H1 (cell line): ENCODE measurements around the gene TCF4. TPM values are rescaled to one million over a fixed set of nuclear protein-coding genes. Genes with fewer than 3 reads are reported as not detected.

ENCODE experiments used
- CTCF ChIA-PET: fragments of 300-600 bp; sonication (Branson Sonifier 250); formaldehyde crosslinking; loops from one replicate; lab custom pipeline; 2021; ENCODE audit not compliant: partially characterized antibody; lab: Charles Lee
- POLR2A ChIA-PET: fragments of 300-600 bp; sonication (Branson Sonifier 250); formaldehyde crosslinking; loops from one replicate; lab custom pipeline; 2021; ENCODE audit warnings: inconsistent platforms; ENCODE audit not compliant: partially characterized antibody; lab: Charles Lee
- DNase-seq, 2 experiments: peaks; one replicate each; pipeline versions ENCODE4 v3.0.0 to v3.0.0-alpha.2; 2010 to 2022; ENCODE audit warnings: low spot score in 2 of 2, low read depth in 1 of 2, mixed read lengths in 1 of 2
- FAIRE-seq: peaks from 2 replicates; lab custom pipeline; 2011; peaks lifted over from hg19 to GRCh38; lab: Jason Lieb, UNC
- H2AFZ ChIP-seq: 2 replicates; pipeline ENCODE4 v1.8.1; 2012; ENCODE audit warnings: low read length, inconsistent platforms
- H2AK5ac ChIP-seq: 2 replicates; pipeline ENCODE4 v1.6.1; 2013; ENCODE audit warnings: low read depth, low read length
- H2BK120ac ChIP-seq: replicated peaks from 2 replicates; pipeline ENCODE3; 2013; ENCODE audit warnings: low read depth, low read length, inconsistent platforms
- H2BK12ac ChIP-seq: 2 replicates; pipeline ENCODE4 v1.6.1; 2013; ENCODE audit warnings: low read depth, low read length
- H2BK15ac ChIP-seq: 2 replicates; pipeline ENCODE4 v1.6.1; 2013; ENCODE audit warnings: low read length
- H2BK20ac ChIP-seq: 2 replicates; pipeline ENCODE4 v1.6.1; 2013; ENCODE audit warnings: low read length
- H2BK5ac ChIP-seq: 2 replicates; pipeline ENCODE4 v1.6.1; 2013; ENCODE audit warnings: low read depth, low read length
- H3K14ac ChIP-seq: 2 replicates; pipeline ENCODE4 v1.6.1; 2013; ENCODE audit warnings: inconsistent platforms; ENCODE audit not compliant: insufficient read length
- H3K18ac ChIP-seq: 2 replicates; pipeline ENCODE4 v1.6.1; 2013; ENCODE audit warnings: low read length; ENCODE audit errors: extremely low read depth
- H3K23ac ChIP-seq: 2 replicates; pipeline ENCODE4 v1.6.1; 2013; ENCODE audit warnings: inconsistent platforms; ENCODE audit not compliant: insufficient read length
- H3K23me2 ChIP-seq: 2 replicates; pipeline ENCODE4 v1.6.1; 2013; ENCODE audit warnings: low read depth, low read length
- H3K27ac ChIP-seq: 2 replicates; pipeline ENCODE4 v1.6.1; 2011; ENCODE audit warnings: low read depth, low read length, inconsistent platforms
- H3K27me3 ChIP-seq, 4 experiments: replicated peaks in 1 of 4; 1 replicate in 1 of 4; 2 replicates in 3 of 4; pipeline versions ENCODE4 v1.6.1 to v1.8.1; 2011 to 2013; ENCODE audit warnings: low read length in 3 of 4, mild to moderate bottlenecking in 3 of 4, inconsistent platforms in 2 of 4, mixed read lengths in 2 of 4, moderate library complexity in 1 of 4; ENCODE audit not compliant: control insufficient read depth in 3 of 4, insufficient read depth in 3 of 4; ENCODE audit errors: extremely low read depth in 1 of 4
- H3K36me3 ChIP-seq, 4 experiments: 2 replicates each; pipeline versions ENCODE4 v1.6.1 to v1.8.1; 2011 to 2013; ENCODE audit warnings: mild to moderate bottlenecking in 4 of 4, low read length in 3 of 4, moderate library complexity in 2 of 4, control low read depth in 1 of 4, inconsistent platforms in 1 of 4; ENCODE audit not compliant: insufficient read depth in 4 of 4, control insufficient read depth in 2 of 4
- H3K4ac ChIP-seq: replicated peaks from 2 replicates; pipeline ENCODE3; 2013; ENCODE audit warnings: low read length, low read depth, mixed read lengths, inconsistent platforms; ENCODE audit not compliant: insufficient read length
- H3K4me1 ChIP-seq, 4 experiments: replicated peaks in 1 of 4; 1 replicate in 1 of 4; 2 replicates in 3 of 4; pipeline versions ENCODE4 v1.6.1 to v1.8.1; 2011 to 2013; ENCODE audit warnings: low read length in 3 of 4, inconsistent platforms in 2 of 4, mixed read lengths in 1 of 4; ENCODE audit not compliant: insufficient read depth in 4 of 4, control insufficient read depth in 3 of 4
- H3K4me2 ChIP-seq, 2 experiments: 2 replicates each; pipeline versions ENCODE4 v1.6.1 to v1.8.1; 2011 to 2013; ENCODE audit warnings: low read depth in 2 of 2, low read length in 2 of 2, control low read depth in 1 of 2, inconsistent platforms in 1 of 2, mild to moderate bottlenecking in 1 of 2; ENCODE audit not compliant: insufficient read depth in 1 of 2
- H3K4me3 ChIP-seq, 4 experiments: fragments of 200-600, 300-600 bp in 1 of 4; sonication (generic), shearing (Covaris generic), sonication (Bioruptor Twin) in 1 of 4; 2 replicates each; pipeline versions ENCODE4 v1.5.1 to v1.8.1; 2011 to 2016; ENCODE audit warnings: low read length in 4 of 4, low read depth in 3 of 4, control low read depth in 2 of 4, inconsistent platforms in 2 of 4, mild to moderate bottlenecking in 2 of 4, mixed read lengths in 1 of 4, moderate library complexity in 1 of 4; ENCODE audit not compliant: insufficient read depth in 2 of 4; ENCODE audit errors: extremely low read depth in 1 of 4
- H3K56ac ChIP-seq: replicated peaks from 2 replicates; pipeline ENCODE3; 2013; ENCODE audit warnings: low read depth, mild to moderate bottlenecking, mixed read lengths, low read length, inconsistent platforms; ENCODE audit not compliant: insufficient read length
- H3K79me1 ChIP-seq: 2 replicates; pipeline ENCODE4 v1.6.1; 2013; ENCODE audit warnings: low read depth, low read length, control low read depth
- H3K79me2 ChIP-seq, 2 experiments: 2 replicates each; pipeline versions ENCODE4 v1.6.1 to v1.8.1; 2012 to 2013; ENCODE audit warnings: low read length in 2 of 2, mild to moderate bottlenecking in 2 of 2, inconsistent platforms in 1 of 2; ENCODE audit not compliant: insufficient read depth in 2 of 2, control insufficient read depth in 1 of 2
- H3K9ac ChIP-seq, 4 experiments: replicated peaks in 1 of 4; 1 replicate in 1 of 4; 2 replicates in 3 of 4; pipeline versions ENCODE4 v1.6.1 to v1.8.1; 2011 to 2013; ENCODE audit warnings: low read depth in 3 of 4, low read length in 3 of 4, control low read depth in 2 of 4, mild to moderate bottlenecking in 2 of 4, moderate library complexity in 2 of 4, inconsistent platforms in 1 of 4; ENCODE audit errors: extremely low read depth in 1 of 4
- H3K9me3 ChIP-seq, 2 experiments: 2 replicates each; pipeline versions ENCODE4 v1.6.1 to v1.8.1; 2012 to 2013; ENCODE audit warnings: mild to moderate bottlenecking in 2 of 2, moderate library complexity in 2 of 2, control low read depth in 1 of 2, inconsistent platforms in 1 of 2, low read depth in 1 of 2, low read length in 1 of 2, mixed read lengths in 1 of 2; ENCODE audit not compliant: insufficient read depth in 2 of 2
- H4K20me1 ChIP-seq, 2 experiments: replicated peaks in 1 of 2; 2 replicates each; pipeline versions ENCODE3 to v1.8.1; 2011 to 2013; ENCODE audit warnings: inconsistent platforms in 2 of 2, low read length in 2 of 2, mild to moderate bottlenecking in 1 of 2; ENCODE audit not compliant: insufficient read depth in 2 of 2, control insufficient read depth in 1 of 2
- H4K5ac ChIP-seq: 2 replicates; pipeline ENCODE4 v1.6.1; 2013; ENCODE audit warnings: low read length, low read depth, mixed read lengths, inconsistent platforms; ENCODE audit not compliant: insufficient read length
- H4K8ac ChIP-seq: 2 replicates; pipeline ENCODE4 v1.8.0; 2013; ENCODE audit warnings: mild to moderate bottlenecking, moderate library complexity, low read length, inconsistent platforms; ENCODE audit not compliant: insufficient read depth; ENCODE audit errors: extremely low read depth
- H4K91ac ChIP-seq: replicated peaks from 2 replicates; pipeline ENCODE3; 2013; ENCODE audit warnings: low read length, mixed read lengths, inconsistent platforms; ENCODE audit not compliant: insufficient read length
- SUZ12 ChIP-seq: fragments of 200-600 bp; sonication (generic); IDR thresholded peaks from 2 replicates; pipeline ENCODE4 v1.6.1; 2012; ENCODE audit warnings: mild to moderate bottlenecking, inconsistent platforms, low read length, moderate library complexity, mixed read lengths
- WGBS, 2 experiments: shearing (Covaris generic) in 1 of 2; methylation state at CpG; one replicate each; pipeline versions ENCODE4 v1.1.6 to v1.1.7; 2013 to 2015; ENCODE audit warnings: low lambda C conversion rate in 2 of 2, mixed read lengths in 2 of 2, inconsistent platforms in 1 of 2, low coverage in 1 of 2, missing lambda C conversion rate in 1 of 2; ENCODE audit not compliant: insufficient replicate concordance in 2 of 2, insufficient coverage in 1 of 2, insufficient read length in 1 of 2; ENCODE audit errors: extremely low coverage in 1 of 2, missing lambda C conversion rate in 1 of 2; 5-methylcytosine and 5-hydroxymethylcytosine counted together
- polyA plus RNA-seq, 7 experiments: library from polyadenylated mRNA; depleted of rRNA in 3 of 7; stranded (reverse) in 5 of 7; unstranded in 2 of 7; fragments of >200 nt in 5 of 7; fragments of 200-250 nt in 2 of 7; gene quantifications; 1 replicate in 5 of 7; 2 replicates in 1 of 7; 4 replicates in 1 of 7; pipeline versions ENCODE4 v1.2.1 to v1.2.3, GENCODE V29; 2011 to 2013; ENCODE audit warnings: missing spikeins in 2 of 7, mixed read lengths in 2 of 7
- total RNA-seq: library from RNA; stranded (reverse); fragmentation: NEBNext Ultra II Directional; extraction: Animal tissue kit (Norgen Biotek cat#: 25700); gene quantifications from 2 replicates; pipeline ENCODE4 v1.2.1, GENCODE V29; 2021

Gene TCF4
- total and polyA plus RNA-seq, 2 of the 8 experiments (the other 6 are each of a cell fraction or from before 2014, with no cell fraction given), result 59.3 to 118 TPM

DNA sequence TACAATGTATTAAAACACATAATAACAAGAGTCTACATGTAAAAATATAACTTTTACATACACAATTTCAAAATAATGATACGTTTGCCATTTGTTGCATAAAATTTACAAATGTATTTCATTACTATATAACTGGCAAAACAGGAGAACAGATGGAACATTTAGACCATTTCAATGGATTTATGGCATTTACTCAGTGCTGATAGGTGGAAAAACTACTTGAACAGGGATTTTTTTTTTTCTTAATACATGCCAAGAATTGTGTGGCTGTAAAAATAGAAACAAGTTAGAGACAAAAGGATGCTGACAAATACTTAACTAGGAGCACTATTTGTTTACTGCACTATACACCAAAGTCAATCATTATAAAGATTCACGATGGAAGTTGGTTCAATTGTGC lies 361.9 kb downstream of the TCF4 start:
- H3K18ac ChIP-seq, result no peak overlapping the region
- H4K8ac ChIP-seq, result no peak overlapping the region
- POLR2A ChIA-PET, result interaction anchor here (0.6 kb wide), 1 partner anchor 117 kb away, joined by 3 read pairs; no protein-coding TSS in a partner anchor
- H3K9me3 ChIP-seq, result no peaks in the 10 kb centered on the region
- no peaks in the 10 kb centered on the region for H3K23me2 ChIP-seq
- DNase-seq (no peak), FAIRE-seq (no peak)
- peaks cover 0 to 3% (median 1%) of the 10 kb centered on the region in 4 experiments; a peak in 1 of 7 replicates for H3K4me1 ChIP-seq
- no peak overlapping the region for H2BK20ac ChIP-seq
- CTCF ChIA-PET, result interaction anchor here (1.0 to 4.3 kb wide), 2 partner anchors 9 to 49 kb away, joined by 4 to 21 read pairs; no protein-coding TSS in a partner anchor
- no peak overlapping the region for H3K4me3 ChIP-seq
- H3K9ac ChIP-seq, result no peak overlapping the region
- H3K79me1 ChIP-seq, result no peaks in the 10 kb centered on the region
- no peak overlapping the region for H4K5ac ChIP-seq
- H3K4me2 ChIP-seq, result no peak overlapping the region
- no peak overlapping the region for H2BK5ac ChIP-seq
- H3K36me3 ChIP-seq, result peaks cover 2 to 41% (median 14%) of the 10 kb centered on the region in 4 experiments; a peak in 7 of 8 replicates
- no peak overlapping the region for H2AFZ ChIP-seq
- no peak overlapping the region for H3K4ac ChIP-seq
- no peak overlapping the region for H2BK120ac ChIP-seq
- no peak overlapping the region for H2BK15ac ChIP-seq
- 81% methylated on average over 2 of the region's 2 CpGs; no CpG with 5 or more reads in 1 of the 2 experiments for WGBS, 2 experiments
- H4K20me1 ChIP-seq, result no peaks in the 10 kb centered on the region
- H3K27me3 ChIP-seq, result no peaks in the 10 kb centered on the region
- no peaks in the 10 kb centered on the region for H3K79me2 ChIP-seq
- H3K27ac ChIP-seq, result no peak overlapping the region
- no peak overlapping the region for H2BK12ac ChIP-seq
- no peak overlapping the region for H3K14ac ChIP-seq
- H4K91ac ChIP-seq, result no peak overlapping the region
- no peak overlapping the region for H3K23ac ChIP-seq
- H2AK5ac ChIP-seq, result no peak overlapping the region
- no peak overlapping the region for H3K56ac ChIP-seq
- TF ChIP-seq SUZ12, result no peak
